ENCODE measurements around the gene KMT5C. TPM values are rescaled to one million over a fixed set of nuclear protein-coding genes. Genes with fewer than 3 reads are reported as not detected.
"Not testable (repeated sequence)": the region's sequence is repeated elsewhere in the genome, so short reads cannot be mapped to it uniquely, and the experiment has no call there.

Gene KMT5C
- total RNA-seq, 1 donor from 2014 or later = 34.3 TPM

- peaks cover 4% of the 10 kb centered on the region for H3K4me1 Mint-ChIP-seq (ENCODE audit: low read depth)
- H3K4me3 Mint-ChIP-seq (ENCODE audit: low read depth) = no peak overlapping the region
- H3K36me3 Mint-ChIP-seq (ENCODE audit: low read depth) = no peaks in the 10 kb centered on the region
- H3K27me3 Mint-ChIP-seq (ENCODE audit: low read depth) = peaks cover 6% of the 10 kb centered on the region
- H3K9me3 Mint-ChIP-seq = no peaks in the 10 kb centered on the region
- no peak for DNase-seq (ENCODE audit: low spot score)
- intact Hi-C loops (cut with micrococcal nuclease) = no loop called here
- no peak overlapping the region for H3K27ac Mint-ChIP-seq
Observed at GRCh38 chr19:55322204-55322885, 17.3 kb upstream of the KMT5C start.

- intact Hi-C loops (cut with micrococcal nuclease) = no loop called here
- DNase-seq (ENCODE audit: low spot score) = no peak
- no peak overlapping the region for H3K4me3 Mint-ChIP-seq (ENCODE audit: low read depth)
Observed at GRCh38 chr19:55324662-55325061, 15.0 kb upstream of the KMT5C start.

GRCh38 chr19:55325172-55325571, 14.5 kb upstream of the KMT5C start, which contains the start of gene TMEM150B:
Gene TMEM150B, minus strand, starts transcription at chr19:55325341. Its CDS starts 4,305 bp downstream, at chr19:55321036.
- H3K27me3 Mint-ChIP-seq (ENCODE audit: low read depth) = peaks cover 7% of the 10 kb centered on the region
- H3K36me3 Mint-ChIP-seq (ENCODE audit: low read depth) = no peaks in the 10 kb centered on the region
- intact Hi-C loops (cut with micrococcal nuclease) = no loop called here
- DNase-seq (ENCODE audit: low spot score) = no peak
- no peak within 1 kb of the TSS for H3K27ac Mint-ChIP-seq
- no peaks in the 10 kb centered on the region for H3K9me3 Mint-ChIP-seq
- H3K4me3 Mint-ChIP-seq (ENCODE audit: low read depth) = no peak within 1 kb of the TSS
- H3K4me1 Mint-ChIP-seq (ENCODE audit: low read depth) = peaks cover 4% of the 10 kb centered on the region

More at GRCh38 chr19:55324662-55325061, 15.0 kb upstream of the KMT5C start:
- H3K4me1 Mint-ChIP-seq (ENCODE audit: low read depth) = peaks cover 4% of the 10 kb centered on the region
- H3K27me3 Mint-ChIP-seq (ENCODE audit: low read depth) = peaks cover 7% of the 10 kb centered on the region
- H3K9me3 Mint-ChIP-seq = no peaks in the 10 kb centered on the region
- no peak overlapping the region for H3K27ac Mint-ChIP-seq
- no peaks in the 10 kb centered on the region for H3K36me3 Mint-ChIP-seq (ENCODE audit: low read depth)

- H3K27ac Mint-ChIP-seq; H3K4me3 Mint-ChIP-seq (ENCODE audit: low read depth); intact Hi-C loops (cut with micrococcal nuclease); H3K4me1 Mint-ChIP-seq (ENCODE audit: low read depth); H3K9me3 Mint-ChIP-seq; H3K27me3 Mint-ChIP-seq (ENCODE audit: low read depth); DNase-seq (ENCODE audit: low spot score); H3K36me3 Mint-ChIP-seq (ENCODE audit: low read depth): not testable (repeated sequence)
Observed at GRCh38 chr19:55328774-55329318, 10.8 kb upstream of the KMT5C start.

GRCh38 chr19:55329791-55330190, 9.9 kb upstream of the KMT5C start:
- not testable (repeated sequence) for H3K9me3 Mint-ChIP-seq

GRCh38 chr19:55333870-55334269, 5.8 kb upstream of the KMT5C start:
- intact Hi-C loops (cut with micrococcal nuclease) = no loop called here
- H3K4me3 Mint-ChIP-seq (ENCODE audit: low read depth) = no peak overlapping the region

More at GRCh38 chr19:55329791-55330190, 9.9 kb upstream of the KMT5C start:
- H3K4me3 Mint-ChIP-seq (ENCODE audit: low read depth); H3K36me3 Mint-ChIP-seq (ENCODE audit: low read depth); H3K4me1 Mint-ChIP-seq (ENCODE audit: low read depth); DNase-seq (ENCODE audit: low spot score); H3K27ac Mint-ChIP-seq; intact Hi-C loops (cut with micrococcal nuclease); H3K27me3 Mint-ChIP-seq (ENCODE audit: low read depth): not testable (repeated sequence)

GRCh38 chr19:55336101-55336500, 3.6 kb upstream of the KMT5C start:
- H3K4me1 Mint-ChIP-seq (ENCODE audit: low read depth) = peaks cover 11% of the 10 kb centered on the region
- intact Hi-C loops (cut with micrococcal nuclease) = loop anchor here (5.0 kb wide), 1 partner anchor 874 kb away; the partner anchor contains the start of gene LENG9
- H3K27ac Mint-ChIP-seq = no peak overlapping the region
- H3K9me3 Mint-ChIP-seq = no peaks in the 10 kb centered on the region
- no peak for DNase-seq (ENCODE audit: low spot score)
- H3K36me3 Mint-ChIP-seq (ENCODE audit: low read depth) = no peaks in the 10 kb centered on the region
- peaks cover 7% of the 10 kb centered on the region for H3K27me3 Mint-ChIP-seq (ENCODE audit: low read depth)
- no peak overlapping the region for H3K4me3 Mint-ChIP-seq (ENCODE audit: low read depth)

More at GRCh38 chr19:55333870-55334269, 5.8 kb upstream of the KMT5C start:
- H3K36me3 Mint-ChIP-seq (ENCODE audit: low read depth) = no peaks in the 10 kb centered on the region
- no peak for DNase-seq (ENCODE audit: low spot score)
- peaks cover 7% of the 10 kb centered on the region for H3K27me3 Mint-ChIP-seq (ENCODE audit: low read depth)
- no peaks in the 10 kb centered on the region for H3K9me3 Mint-ChIP-seq
- H3K4me1 Mint-ChIP-seq (ENCODE audit: low read depth) = peaks cover 5% of the 10 kb centered on the region
- H3K27ac Mint-ChIP-seq = no peak overlapping the region

GRCh38 chr19:55339889-55340783, 460 bp downstream of the KMT5C start:
- H3K27ac Mint-ChIP-seq = peak overlapping the region; percentile 95
- no peaks in the 10 kb centered on the region for H3K9me3 Mint-ChIP-seq
- DNase-seq (ENCODE audit: low spot score) = peak; percentile 26
- peaks cover 2% of the 10 kb centered on the region for H3K27me3 Mint-ChIP-seq (ENCODE audit: low read depth)
- H3K4me1 Mint-ChIP-seq (ENCODE audit: low read depth) = peaks cover 14% of the 10 kb centered on the region
- peak overlapping the region; percentile 93 for H3K4me3 Mint-ChIP-seq (ENCODE audit: low read depth)
- intact Hi-C loops (cut with micrococcal nuclease) = loop anchor here (1.0 to 5.0 kb wide), 7 partner anchors 39 to 878 kb away; partner anchors contain the start of genes FIZ1, HSPBP1, LENG9 and PPP6R1
- peaks cover 17% of the 10 kb centered on the region for H3K36me3 Mint-ChIP-seq (ENCODE audit: low read depth)

- Mint-ChIP-seq H3K27me3 (ENCODE audit: low read depth) (peaks cover 2% of the 10 kb centered on the region), H3K4me1 (ENCODE audit: low read depth) (peaks cover 14% of the 10 kb centered on the region), H3K36me3 (ENCODE audit: low read depth) (peaks cover 17% of the 10 kb centered on the region), H3K27ac (peak overlapping the region; percentile 92), H3K4me3 (ENCODE audit: low read depth) (peak overlapping the region; percentile 89), H3K9me3 (no peaks in the 10 kb centered on the region)
- DNase-seq (ENCODE audit: low spot score) = no peak
- intact Hi-C loops (cut with micrococcal nuclease) = no loop called here
Observed at GRCh38 chr19:55340784-55341147, 1.1 kb downstream of the KMT5C start.

GRCh38 chr19:55341171-55341588, 1.5 kb downstream of the KMT5C start:
- peak overlapping the region; percentile 89 for H3K4me3 Mint-ChIP-seq (ENCODE audit: low read depth)

GRCh38 chr19:55341595-55342531, 2.2 kb downstream of the KMT5C start:
- peaks cover 14% of the 10 kb centered on the region for H3K4me1 Mint-ChIP-seq (ENCODE audit: low read depth)
- H3K4me3 Mint-ChIP-seq (ENCODE audit: low read depth) = peak overlapping the region; percentile 69
- no peaks in the 10 kb centered on the region for H3K27me3 Mint-ChIP-seq (ENCODE audit: low read depth)
- H3K9me3 Mint-ChIP-seq = no peaks in the 10 kb centered on the region
- intact Hi-C loops (cut with micrococcal nuclease) = no loop called here
- H3K36me3 Mint-ChIP-seq (ENCODE audit: low read depth) = peaks cover 17% of the 10 kb centered on the region
- peak overlapping the region; percentile 54 for H3K27ac Mint-ChIP-seq
- DNase-seq (ENCODE audit: low spot score) = no peak

More at GRCh38 chr19:55341171-55341588, 1.5 kb downstream of the KMT5C start:
- H3K4me1 Mint-ChIP-seq (ENCODE audit: low read depth) = peaks cover 14% of the 10 kb centered on the region
- peaks cover 17% of the 10 kb centered on the region for H3K36me3 Mint-ChIP-seq (ENCODE audit: low read depth)
- no peaks in the 10 kb centered on the region for H3K9me3 Mint-ChIP-seq
- peak overlapping the region; percentile 92 for H3K27ac Mint-ChIP-seq
- DNase-seq (ENCODE audit: low spot score) = peak; percentile 51
- intact Hi-C loops (cut with micrococcal nuclease) = no loop called here
- peaks cover under 1% of the 10 kb centered on the region for H3K27me3 Mint-ChIP-seq (ENCODE audit: low read depth)

- Mint-ChIP-seq H3K4me1 (ENCODE audit: low read depth) (peaks cover 7% of the 10 kb centered on the region), H3K4me3 (ENCODE audit: low read depth) (no peak overlapping the region), H3K27me3 (ENCODE audit: low read depth) (no peaks in the 10 kb centered on the region), H3K27ac (no peak overlapping the region), H3K36me3 (ENCODE audit: low read depth) (peaks cover 20% of the 10 kb centered on the region), H3K9me3 (no peaks in the 10 kb centered on the region)
- intact Hi-C loops (cut with micrococcal nuclease) = no loop called here
- DNase-seq (ENCODE audit: low spot score) = no peak
Observed at GRCh38 chr19:55344444-55344843, 4.8 kb downstream of the KMT5C start.

Measured in activated T-helper 2 cell treated with anti-CD3 and anti-CD28 coated beads, Interferon-gamma antibody, Interleukin-2, Interleukin-4, amounts not matched to agents 10 μg/mL and 5 μg/mL and 100 μg/mL, durations not matched to agents 14 hours and 24 hours and 36 hours (primary cell).